Right lung (tissue), 5 donors: Measurements from ENCODE around the gene XRCC3. TPM values are rescaled to one million over a fixed set of nuclear protein-coding genes. Genes with fewer than 3 reads are reported as not detected.

Experiments used
- DNase-seq, 2 donors: peaks; one replicate each; pipeline ENCODE4 v3.0.0-alpha.2; 2013
- polyA plus RNA-seq, 5 donors: library from polyadenylated mRNA; unstranded; fragments of 120-200 nt; gene quantifications; one replicate each; pipeline versions ENCODE4 v1.2.1 to v1.2.3, GENCODE V29; 2013; ENCODE audit warnings: inconsistent platforms in 1 of 5, low replicate concordance in 1 of 5; ENCODE audit not compliant: insufficient read length in 5 of 5, insufficient read depth in 1 of 5

XRCC3 gene
- polyA plus RNA-seq, 5 donors, result 16.5 to 26.7 (median 21.3) TPM

DNA sequence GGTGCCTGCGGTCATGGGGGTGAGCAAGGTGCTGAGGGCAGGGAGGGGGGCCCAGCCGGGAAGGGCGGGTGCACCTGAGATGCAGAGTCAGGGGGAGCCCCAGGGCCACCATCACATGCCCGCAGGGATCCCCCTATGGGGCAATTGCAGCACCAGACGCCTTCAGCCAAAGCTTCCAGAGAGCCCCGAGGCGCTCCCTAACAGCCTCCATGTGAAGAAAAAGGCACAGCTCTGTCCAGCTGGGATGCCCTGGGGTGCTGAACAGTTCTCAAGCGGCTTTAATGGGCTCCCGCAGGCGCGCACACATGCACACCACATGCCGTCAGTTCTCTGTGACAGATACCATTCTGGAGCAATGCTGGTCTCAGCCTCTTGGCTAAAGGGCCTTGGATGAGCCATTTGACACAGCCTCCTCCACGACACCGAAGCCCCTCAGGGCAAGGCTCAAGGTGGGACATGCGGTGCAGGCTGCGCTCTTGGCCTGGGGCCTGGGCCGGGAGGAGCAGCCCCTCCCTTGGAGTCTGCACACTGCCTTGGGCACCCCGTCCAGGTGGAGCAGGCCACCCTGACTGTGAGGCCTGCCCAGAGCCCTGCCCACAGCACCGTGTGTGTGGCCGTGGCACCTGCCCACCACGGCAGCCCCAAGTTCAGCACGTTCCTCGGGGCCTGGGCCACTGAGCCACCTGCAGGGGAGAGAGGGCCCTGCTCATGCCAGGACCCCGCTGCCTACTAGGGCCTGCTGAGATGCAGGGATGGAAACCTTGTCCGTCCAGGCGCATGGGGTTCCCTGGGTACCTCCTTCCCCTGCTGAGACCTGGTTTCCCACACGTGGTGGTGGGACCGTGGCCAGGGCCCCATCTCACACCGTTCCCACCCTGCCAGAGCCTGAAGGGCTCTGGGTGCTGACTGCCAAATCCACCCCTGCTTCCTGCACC lies 7.7 kb downstream of the XRCC3 start:
- no peak for DNase-seq

DNA sequence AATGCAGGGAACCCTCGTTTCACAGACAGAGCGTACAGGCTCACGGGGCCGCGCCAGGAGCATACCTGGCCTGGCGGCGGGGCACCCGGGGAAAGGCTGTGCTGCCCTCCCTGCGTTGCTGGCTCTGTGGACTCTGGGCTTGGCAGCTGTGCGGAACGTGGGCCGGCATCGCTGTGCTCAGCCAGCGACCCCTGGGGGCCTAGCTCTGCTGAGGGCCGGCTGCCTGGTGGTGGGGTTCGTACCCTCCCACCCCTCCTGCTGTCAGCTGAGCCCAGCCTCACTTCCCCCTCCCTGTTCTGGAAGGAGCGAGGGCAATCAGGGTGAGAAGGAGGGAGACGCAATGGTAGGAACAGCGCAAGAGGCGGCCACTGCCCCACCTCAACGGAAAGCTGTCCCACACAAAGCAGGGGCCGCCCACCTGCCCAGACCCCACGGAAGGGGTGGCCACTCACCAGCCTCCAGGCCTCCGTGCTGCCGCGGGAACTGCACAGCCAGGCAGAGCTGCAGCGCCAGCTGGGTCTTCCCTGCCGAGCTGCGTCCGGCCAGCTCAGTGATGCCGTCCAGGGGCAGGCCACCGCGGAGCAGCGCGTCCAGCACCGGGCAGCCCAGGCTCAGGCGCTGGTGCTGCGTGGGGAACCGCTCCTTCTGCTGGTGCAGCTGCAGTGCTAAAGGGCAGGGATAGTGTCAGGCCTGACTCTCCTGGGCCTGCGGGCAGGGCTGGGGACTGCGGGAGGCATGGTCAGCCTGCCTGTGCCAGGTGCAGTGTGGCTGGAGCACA lies 8.5 kb downstream of the XRCC3 start:
- no peak for DNase-seq

DNA sequence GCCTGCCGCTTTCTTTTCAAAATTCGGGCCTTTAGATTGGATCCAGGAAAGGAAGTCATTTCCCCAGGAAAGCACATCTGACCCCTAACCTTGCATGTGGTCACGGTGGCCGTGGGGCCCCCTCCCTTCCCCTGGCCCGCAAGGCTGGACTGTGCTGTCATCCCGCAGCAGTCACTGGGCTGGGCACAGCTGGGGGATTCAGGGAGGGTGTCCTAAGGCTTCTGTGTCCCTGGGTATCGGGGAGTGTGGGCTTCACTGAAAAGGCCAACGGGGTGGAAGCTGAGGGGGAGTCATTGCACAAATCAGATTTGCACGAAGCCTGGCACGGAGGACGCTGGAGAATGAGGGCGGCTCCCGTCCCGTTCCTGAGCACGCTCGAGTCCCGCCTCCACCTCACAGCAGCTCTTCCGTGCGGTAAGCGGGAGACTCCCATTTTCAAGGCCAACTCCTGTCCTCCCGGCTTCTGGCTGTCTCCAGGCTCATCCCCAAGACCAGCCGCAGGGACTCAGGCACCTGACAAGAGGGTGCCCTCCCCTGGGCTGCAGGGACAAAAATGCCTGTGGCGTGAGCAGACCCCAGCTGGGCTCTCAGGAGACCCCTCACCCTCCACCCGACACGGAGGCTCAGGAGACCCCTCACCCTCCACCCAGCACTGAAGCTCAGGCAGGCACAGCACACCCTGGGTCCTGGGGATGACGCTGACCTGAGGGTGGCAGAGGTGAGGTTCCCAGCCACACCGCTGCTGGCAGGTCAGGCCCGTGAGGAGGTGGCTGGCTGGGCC lies 9.6 kb downstream of the XRCC3 start:
- DNase-seq, result no peak

DNA sequence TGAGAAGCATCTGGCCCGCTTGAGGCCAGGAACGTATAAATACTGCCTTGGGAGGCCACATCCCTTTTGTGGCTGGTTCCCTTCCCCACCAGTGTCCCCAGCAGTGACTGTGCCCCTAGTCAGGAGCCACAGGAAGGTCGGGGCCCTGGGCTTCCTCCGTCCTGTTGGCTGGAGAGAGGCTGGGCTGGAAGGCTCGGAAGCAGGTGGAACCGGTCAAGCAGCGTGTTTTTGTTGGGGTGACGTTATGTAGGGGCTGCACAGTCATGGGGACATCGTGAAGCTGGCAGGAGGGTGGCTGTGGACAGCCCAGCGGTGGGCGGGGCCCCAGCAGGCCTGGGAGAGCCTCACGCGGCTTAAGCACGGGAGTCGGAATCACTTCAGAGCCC lies 10.1 kb downstream of the XRCC3 start:
- peak in 1 of 2 donors; percentile 71 for DNase-seq

DNA sequence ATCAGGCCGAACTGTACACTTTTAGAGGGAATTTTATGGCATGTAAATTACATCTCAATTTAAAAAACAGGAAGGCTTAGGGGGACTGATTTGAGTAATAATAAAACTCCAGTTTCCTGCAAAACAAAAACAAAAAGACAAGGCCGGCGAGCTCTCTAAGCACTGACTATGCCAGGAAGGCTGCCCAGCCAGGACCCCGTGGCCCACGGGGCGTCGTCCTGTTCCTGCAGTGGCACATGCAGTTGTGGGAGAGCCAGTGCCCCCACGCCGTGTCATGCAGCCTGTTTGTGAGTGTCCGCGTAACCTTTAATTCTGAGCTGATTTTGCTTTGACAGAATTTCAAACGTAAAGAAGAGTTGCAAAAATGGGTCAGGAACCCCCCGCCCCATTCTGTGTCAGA lies 10.5 kb downstream of the XRCC3 start:
- no peak for DNase-seq

DNA sequence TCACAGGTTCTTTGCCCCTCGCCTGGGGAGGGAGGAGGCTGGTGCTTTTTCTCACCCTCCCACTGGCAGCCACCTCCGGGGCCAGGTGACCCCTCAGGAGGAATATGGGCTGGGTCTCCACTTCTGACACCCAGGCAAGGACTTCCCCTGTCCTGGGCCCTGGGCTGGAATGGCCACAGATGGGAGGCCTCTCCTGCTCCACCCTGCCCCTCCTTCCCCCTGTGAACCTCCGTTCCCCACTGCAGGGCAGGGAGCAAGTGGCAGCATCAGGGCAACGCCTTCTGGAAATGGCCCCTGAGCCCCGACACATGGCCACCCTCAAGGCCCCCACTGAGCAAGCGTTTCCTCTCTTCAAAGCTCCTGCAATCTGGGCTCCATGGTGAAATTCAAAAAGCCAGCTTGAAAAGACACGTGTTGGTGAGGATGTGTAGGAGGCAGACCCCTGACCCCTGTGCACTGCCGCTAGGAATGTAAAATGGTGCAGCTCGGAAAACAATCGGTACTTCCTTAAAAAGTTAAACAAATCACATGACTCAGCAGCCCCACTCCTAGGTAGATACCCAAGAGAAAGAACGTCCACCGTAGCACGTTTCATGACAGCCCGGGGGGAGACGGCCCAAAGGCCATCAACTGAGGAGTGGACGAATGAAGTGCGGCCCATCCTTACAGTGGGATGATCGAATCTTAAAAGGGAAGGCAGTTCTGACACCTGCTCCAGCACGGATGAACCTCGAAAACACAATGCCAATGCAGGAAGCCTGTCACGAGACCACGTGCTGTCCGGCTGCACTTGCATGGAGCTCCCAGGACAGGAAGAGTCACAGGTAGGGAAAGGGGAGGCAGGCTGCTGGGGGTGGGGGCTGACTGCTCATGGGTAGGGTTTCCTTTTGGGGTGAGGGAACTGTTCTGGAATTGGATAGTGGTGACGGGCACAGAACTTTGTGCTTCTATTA lies 11.5 kb downstream of the XRCC3 start:
- DNase-seq, result no peak

DNA sequence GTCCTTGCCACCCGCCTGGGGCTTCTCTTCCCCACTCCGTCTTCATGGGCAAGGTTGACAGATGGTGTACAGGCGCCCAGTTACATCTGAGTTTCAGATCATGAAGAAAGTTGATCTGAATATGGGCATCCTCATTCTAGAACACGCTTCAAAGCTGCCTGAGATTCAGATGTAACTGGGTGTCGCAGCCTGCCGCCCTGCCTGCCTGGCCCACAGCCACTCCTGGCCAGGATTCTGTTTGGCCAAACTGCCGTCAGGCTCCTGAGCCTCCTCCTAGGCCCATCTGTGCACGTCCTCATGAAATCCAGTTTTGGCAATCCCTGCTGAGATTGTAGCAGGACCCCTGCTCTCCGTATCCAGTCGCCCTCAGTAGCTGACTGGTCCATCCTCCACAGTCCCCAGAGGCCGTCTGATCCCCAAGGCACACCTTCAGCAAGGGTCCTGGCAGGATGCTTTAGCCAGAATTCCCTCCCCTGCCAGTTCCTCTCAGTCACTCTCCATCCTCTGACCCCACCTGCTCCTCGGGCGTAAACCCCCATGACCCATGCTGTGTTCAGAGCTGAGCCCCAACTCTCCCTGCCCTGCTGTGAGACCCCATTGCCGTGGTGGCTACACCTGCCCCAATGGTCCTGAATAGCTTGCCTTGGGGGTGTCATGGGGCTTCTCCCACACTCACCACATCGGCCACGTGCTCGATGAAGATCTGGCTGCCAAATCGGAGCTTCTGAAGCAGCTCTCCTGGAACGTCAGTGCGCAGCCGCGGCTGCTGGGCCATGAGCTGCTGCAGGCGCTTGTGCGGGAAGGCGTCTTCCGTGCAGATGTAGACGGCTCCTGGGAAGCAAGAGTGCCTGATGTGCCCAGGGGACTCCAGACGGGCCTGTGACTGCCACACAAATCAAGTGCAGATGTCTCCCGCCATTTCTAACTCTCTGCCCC lies 12.5 kb downstream of the XRCC3 start:
- no peak for DNase-seq

DNA sequence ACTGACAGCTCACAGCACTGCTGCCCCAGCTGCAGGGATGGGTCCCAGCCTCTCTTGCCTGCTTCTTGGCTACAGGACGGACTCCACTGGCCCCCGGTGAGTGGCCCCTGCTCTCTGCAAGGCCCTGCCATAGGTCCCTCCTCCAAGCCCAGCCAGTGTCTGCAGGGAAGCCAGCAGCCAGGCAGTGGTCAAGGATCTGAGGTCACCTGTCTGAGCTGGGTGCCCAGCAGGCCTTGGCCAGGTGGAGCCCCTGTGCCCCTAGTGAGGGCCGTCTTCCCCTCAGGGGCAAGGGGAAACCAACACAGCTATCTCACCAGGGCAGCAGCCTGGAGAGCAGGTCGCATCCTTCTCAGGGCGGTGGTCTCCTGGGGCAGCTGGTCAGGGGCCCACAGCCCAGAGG lies 13.2 kb downstream of the XRCC3 start:
- no peak for DNase-seq

DNA sequence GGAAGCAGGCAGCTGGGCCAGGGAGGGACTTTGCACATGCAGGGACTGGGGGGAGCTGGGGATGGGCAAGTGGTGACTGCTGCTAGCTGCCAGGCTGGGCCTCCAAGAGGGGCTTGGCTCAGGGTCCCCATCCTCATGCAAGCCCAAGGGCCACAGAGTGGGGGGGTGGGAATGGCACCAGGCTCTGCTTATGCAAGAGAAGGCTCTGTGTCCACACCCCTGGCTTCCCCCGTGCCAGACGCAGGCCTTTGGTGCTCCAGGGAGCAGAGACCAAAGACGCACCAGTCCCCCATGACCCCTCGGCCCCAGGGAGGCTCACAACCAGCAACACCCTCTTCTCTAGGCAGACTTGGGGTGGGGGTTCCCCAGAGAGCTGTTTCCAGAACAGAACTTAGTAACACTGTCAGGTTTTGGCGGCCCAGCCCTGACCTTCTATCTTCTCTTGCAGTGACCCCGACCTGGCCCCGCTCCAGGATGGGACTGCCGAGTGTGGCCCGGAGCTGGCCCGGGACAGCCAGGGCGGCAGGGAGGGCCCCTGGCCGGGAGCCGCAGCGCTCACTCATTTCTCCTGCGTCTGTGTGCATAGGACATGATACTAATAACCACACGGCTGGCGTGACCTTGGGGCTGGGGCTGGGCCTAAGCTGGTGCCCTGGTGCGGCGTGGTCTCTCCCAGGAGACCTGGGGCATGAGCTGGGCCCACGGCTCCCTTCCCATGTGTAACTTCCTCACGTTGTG lies 14.3 kb downstream of the XRCC3 start:
- no peak for DNase-seq

DNA sequence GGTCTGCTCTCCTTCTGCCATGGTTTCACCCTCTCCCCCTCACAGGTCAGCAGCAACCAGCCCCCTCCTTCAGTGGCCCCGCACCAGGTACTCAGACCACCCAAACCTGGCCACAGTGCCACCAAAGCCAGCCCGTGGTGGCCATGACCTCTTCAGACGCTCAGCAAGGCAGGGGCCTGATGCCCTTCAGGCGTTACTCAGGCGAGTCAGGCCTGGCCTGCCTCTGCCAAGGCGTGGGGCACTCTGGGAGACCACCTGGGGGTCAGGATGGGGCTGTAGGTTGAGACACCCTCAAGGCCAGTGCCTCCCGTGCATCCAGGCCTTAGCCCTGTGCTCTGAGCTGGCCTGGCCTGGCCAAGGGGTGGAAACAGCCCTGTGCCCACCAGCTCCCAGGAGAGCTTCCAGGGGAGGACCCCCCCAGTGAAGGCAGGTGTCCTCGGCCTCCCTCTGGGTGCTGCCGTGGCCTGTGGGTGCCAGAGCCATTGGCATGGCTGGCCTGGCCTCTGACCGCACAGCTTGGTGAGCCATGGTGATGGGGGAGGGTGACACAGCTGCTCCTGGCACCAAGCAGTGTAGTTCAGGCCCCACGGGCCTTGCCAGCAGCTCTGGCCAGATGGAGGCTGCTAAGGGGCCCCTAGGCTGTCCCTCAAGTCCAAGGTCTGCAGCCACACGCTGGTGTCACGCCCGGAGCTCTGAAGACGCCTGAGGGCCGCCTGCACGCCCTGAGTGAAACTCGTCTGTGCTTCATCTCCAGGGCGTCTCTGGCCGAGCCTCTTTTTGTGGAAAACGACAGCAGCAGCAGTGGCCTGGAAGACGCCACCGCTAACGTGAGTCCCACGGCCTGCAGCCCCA lies 15.1 kb downstream of the XRCC3 start:
- no peak for DNase-seq

DNA sequence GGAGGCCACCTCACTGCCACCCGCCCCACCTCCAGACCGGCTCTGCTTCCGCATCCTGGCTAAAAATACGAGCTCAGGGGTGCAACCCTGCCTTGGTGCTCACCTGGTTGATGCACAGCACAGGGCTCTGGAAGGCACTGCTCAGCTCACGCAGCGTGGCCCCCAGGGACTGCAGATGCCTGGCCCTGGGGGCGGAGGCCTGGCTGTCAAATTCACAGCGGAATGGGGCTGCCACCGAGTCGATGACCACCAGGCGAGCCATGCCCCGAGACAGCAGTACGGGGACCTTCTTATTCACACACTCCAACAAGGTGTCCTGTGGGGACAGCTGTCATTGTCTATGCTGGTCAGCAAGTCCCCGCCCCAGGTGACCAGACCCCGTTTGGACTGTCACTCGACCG lies 16.0 kb downstream of the XRCC3 start:
- no peak for DNase-seq

DNA sequence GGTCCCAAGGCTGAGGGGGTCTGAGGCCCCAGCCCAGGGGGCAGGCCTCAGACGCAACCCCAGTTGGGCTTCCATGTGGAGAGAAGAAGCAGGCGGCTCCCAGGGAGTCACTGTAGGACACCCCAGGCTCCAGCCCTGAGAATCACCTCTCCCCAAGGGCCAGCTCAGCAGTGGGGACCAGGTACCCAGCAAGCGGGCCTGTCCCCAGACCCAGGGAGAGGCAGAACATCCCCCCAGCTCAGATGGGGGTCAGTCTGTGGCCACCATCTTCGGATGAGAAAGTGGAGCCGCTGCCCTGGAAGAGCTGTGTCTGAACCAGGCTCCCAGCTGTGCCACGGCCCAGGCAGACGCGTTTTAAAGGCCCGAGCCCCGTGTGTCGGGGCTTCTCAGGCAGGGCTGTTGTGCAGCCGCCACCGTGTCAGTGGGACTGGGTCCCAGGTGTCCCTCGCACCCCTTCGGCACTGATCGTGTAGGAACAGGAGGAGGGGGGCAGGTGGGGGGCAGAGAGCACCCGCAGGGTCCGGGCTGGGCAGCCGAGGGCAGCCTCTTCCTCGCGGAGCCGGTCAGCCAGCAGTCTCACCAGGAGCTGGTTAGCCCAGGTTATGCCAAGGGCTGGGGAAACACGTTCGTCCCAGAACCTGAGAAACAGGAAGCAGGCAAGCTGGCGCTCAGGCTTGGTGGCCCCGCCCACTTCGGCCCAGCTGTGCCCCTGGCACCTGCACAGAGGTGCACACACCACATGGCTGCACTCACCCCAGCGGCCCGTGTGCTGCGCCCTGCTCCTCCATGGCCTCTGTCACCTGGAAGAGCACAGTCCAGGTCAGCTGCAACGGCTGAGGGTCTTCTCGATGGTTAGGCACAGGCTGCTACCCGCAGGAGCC lies 16.6 kb downstream of the XRCC3 start:
- no peak for DNase-seq

DNA sequence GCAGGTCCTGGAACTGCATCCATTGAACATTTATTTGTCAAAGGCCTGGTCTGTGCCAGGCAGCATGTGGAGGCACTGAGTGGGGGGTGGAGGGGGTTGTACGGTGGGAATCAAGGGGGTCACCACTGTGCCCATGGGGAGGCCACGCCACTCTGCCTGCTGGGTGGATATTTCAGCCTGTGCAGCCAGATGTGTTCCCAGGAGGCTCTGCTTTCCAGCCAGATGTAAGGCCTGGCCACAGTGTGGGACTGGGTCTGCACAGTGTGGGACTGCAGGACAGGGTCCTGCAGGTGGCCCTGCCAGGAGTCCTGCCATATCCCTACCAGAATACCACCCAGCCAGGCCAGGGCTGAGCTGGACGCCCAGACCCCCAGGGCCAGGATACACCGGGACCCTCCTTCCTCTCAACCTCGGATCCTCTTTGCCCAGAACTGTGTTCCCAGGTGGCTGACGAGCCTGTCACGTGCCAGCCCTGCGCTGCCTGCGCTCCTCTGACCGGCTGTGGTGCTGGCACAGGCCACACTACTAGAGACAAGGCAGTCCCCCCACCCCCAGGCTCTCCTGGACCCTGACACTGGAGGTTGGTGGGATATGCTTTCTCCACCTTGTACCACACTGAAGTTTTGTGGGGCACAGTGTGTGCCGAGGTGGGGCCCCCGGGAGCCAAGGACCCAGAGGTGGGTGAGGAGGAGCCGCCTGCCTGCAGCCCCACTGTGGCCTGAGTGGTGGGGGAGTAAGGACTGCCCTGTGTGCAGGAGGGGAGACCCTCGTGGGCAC lies 17.5 kb downstream of the XRCC3 start:
- no peak for DNase-seq

DNA sequence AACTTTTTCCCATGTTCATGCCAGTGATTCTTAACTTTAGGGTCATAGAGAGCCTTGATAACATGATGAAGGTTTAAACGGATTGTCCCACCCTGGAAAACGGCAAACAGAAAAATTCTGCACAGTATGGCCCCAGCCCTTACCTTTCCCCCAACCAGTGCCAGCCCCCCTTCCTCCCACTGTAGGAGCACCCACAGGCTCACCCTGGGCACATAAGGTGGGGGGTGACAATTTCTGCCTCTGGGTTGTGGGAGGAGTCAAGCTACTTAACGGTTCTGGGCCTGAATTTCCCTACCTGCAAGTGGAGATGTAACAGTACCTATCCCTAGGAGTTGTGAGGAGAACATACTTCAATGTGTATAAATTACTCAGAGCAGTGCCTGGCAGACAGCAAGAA lies 18.0 kb downstream of the XRCC3 start:
- DNase-seq, result no peak

DNA sequence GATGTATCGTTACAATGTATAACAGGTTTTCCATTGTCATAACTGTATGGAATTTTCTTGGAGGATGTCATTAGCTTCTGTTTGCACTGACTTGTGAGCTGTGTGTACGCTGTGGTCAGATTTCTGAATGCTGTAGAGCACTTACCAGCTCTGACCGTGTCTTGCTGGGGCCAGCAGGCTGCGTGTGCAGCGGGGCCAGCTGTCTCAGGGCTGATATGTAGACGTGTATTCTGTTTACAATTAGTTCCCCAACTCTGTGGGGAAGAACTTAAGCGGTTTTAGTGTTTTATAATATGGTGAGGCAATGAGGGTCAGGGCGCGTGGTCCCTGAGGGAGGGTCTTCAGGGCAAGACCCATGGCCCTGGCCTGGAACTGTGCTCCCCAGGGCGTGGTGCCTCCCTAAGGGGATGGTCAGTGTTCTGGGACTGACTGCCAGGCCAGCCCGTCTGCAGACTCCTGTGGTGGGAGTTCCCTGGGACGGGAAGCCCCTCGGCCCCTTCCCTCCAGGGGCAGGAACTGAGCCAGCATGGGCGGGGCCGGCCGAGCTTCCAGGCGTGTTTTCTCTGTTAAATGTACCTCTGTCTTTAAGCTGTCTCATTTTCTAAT lies 18.7 kb downstream of the XRCC3 start:
- DNase-seq, result peak; percentile 62 to 67

DNA sequence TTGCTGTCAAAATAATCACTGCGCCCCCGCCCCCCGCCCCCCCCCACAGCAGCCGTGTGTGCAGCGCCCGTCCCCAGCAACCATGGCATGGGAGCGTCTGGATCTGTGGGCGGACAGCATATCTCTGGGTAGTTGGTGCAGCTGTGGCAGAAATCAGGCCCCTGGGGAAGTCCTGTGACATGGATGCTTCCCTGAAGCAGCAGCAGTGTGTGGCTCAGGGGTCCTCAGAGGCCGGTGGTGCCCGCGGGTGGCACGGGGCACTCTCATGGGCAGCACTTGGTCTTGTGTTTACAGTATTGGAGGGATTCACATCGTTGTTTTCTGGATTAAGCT lies 19.2 kb downstream of the XRCC3 start:
- DNase-seq, result no peak
